Loucy (cell line): ENCODE measurements around the gene TPRX1.
"Not testable (repeated sequence)": the region's sequence is repeated elsewhere in the genome, so short reads cannot be mapped to it uniquely, and the experiment has no call there.

Experiments
- H2AFZ ChIP-seq: fragments of 200-600 bp; sonication (generic); 2 replicates; pipeline ENCODE4 v1.6.0; 2016; ENCODE audit warnings: antibody characterized with exemption, mild to moderate bottlenecking, low read length, moderate library complexity
- H3F3A ChIP-seq: fragments of 200-600 bp; 2 replicates; pipeline ENCODE4 v1.6.0; 2016; ENCODE audit warnings: antibody characterized with exemption, low read depth, mild to moderate bottlenecking
- H3K27me3 ChIP-seq: fragments of 200-600 bp; sonication (generic); 2 replicates; pipeline ENCODE4 v1.6.1; 2014; ENCODE audit warnings: low read length, mild to moderate bottlenecking; ENCODE audit not compliant: insufficient read depth, poor library complexity, severe bottlenecking
- H3K36me3 ChIP-seq: fragments of 200-600 bp; sonication (generic); 2 replicates; pipeline ENCODE4 v1.6.1; 2016; ENCODE audit warnings: low read length; ENCODE audit not compliant: insufficient read depth
- H3K4me1 ChIP-seq: fragments of 200-600 bp; sonication (generic); 2 replicates; pipeline ENCODE4 v1.5.1; 2014; ENCODE audit warnings: low read length, mild to moderate bottlenecking; ENCODE audit not compliant: insufficient read depth, poor library complexity, severe bottlenecking
- H3K4me2 ChIP-seq: fragments of 200-600 bp; sonication (generic); 2 replicates; pipeline ENCODE4 v1.6.0; 2014; ENCODE audit warnings: antibody characterized with exemption, low read length, low read depth, mild to moderate bottlenecking; ENCODE audit not compliant: poor library complexity, severe bottlenecking
- H3K4me3 ChIP-seq: fragments of 200-600 bp; sonication (generic); 2 replicates; pipeline ENCODE4 v1.5.1; 2014; ENCODE audit warnings: low read length, mild to moderate bottlenecking, mixed read lengths; ENCODE audit not compliant: poor library complexity, severe bottlenecking
- H3K79me2 ChIP-seq: fragments of 200-600 bp; sonication (generic); 2 replicates; pipeline ENCODE4 v1.6.1; 2014; ENCODE audit warnings: low read length; ENCODE audit not compliant: insufficient read depth
- H3K9ac ChIP-seq: fragments of 200-600 bp; sonication (generic); 2 replicates; pipeline ENCODE4 v1.6.0; 2014; ENCODE audit warnings: mild to moderate bottlenecking, low read depth, low read length, moderate library complexity; ENCODE audit not compliant: poor library complexity, severe bottlenecking
- H3K9me2 ChIP-seq: fragments of 200-600 bp; sonication (generic); replicated peaks from 2 replicates; pipeline ENCODE4 v1.6.1; 2016; ENCODE audit warnings: low read depth, low read length, mixed read lengths
- H3K9me3 ChIP-seq: fragments of 200-600 bp; sonication (generic); 2 replicates; pipeline ENCODE4 v1.6.1; 2014; ENCODE audit warnings: mild to moderate bottlenecking, antibody characterized with exemption, low read length, low read depth; ENCODE audit not compliant: insufficient read depth
- H4K20me1 ChIP-seq: fragments of 200-600 bp; sonication (generic); 2 replicates; pipeline ENCODE4 v1.6.0; 2014; ENCODE audit warnings: antibody characterized with exemption, low read length, mild to moderate bottlenecking; ENCODE audit not compliant: insufficient read depth, poor library complexity, severe bottlenecking
- CTCF ChIP-seq: fragments of 200-600 bp; sonication (generic); conservative IDR thresholded peaks from 2 replicates; pipeline ENCODE4 v1.5.1; 2014; ENCODE audit warnings: mild to moderate bottlenecking, antibody characterized with exemption, low read length
- EZH2phosphoT487 ChIP-seq: fragments of 200-600 bp; IDR thresholded peaks from 2 replicates; pipeline ENCODE4 v1.6.1; 2018; ENCODE audit warnings: antibody characterized with exemption, mild to moderate bottlenecking, moderate library complexity, borderline replicate concordance

Gene TPRX1

GRCh38 chr19:47765523-47766358, 38.6 kb downstream of the TPRX1 start:
- Histone ChIP-seq H3K9me3 (no peaks in the 10 kb centered on the region), H2AFZ (no peak overlapping the region), H4K20me1 (no peaks in the 10 kb centered on the region), H3K27me3 (no peaks in the 10 kb centered on the region), H3K4me3 (no peak overlapping the region), H3F3A (no peaks in the 10 kb centered on the region), H3K9ac (no peak overlapping the region), H3K4me1 (peaks cover 3% of the 10 kb centered on the region), H3K9me2 (no peaks in the 10 kb centered on the region), H3K36me3 (no peaks in the 10 kb centered on the region), H3K4me2 (no peak overlapping the region), H3K79me2 (no peaks in the 10 kb centered on the region)
- TF ChIP-seq EZH2phosphoT487, result no peak
- TF ChIP-seq CTCF, result peak; percentile 76

- H3K79me2 ChIP-seq, H4K20me1 ChIP-seq, H3K9me2 ChIP-seq, H3K9ac ChIP-seq, H3K27me3 ChIP-seq, H3K36me3 ChIP-seq, H3K4me3 ChIP-seq, H3F3A ChIP-seq, H3K9me3 ChIP-seq, H2AFZ ChIP-seq, H3K4me2 ChIP-seq, H3K4me1 ChIP-seq: not testable (repeated sequence)
These were observed 39.6 kb downstream of the TPRX1 start for GRCh38 chr19:47764705-47765104.

GRCh38 chr19:47762615-47763308, 41.6 kb downstream of the TPRX1 start:
- Histone ChIP-seq H3K9me3 (no peaks in the 10 kb centered on the region), H3K27me3 (no peaks in the 10 kb centered on the region), H3K36me3 (peaks cover 8% of the 10 kb centered on the region; the same call in 1 of the 2 replicates), H3K9me2 (no peaks in the 10 kb centered on the region), H3K4me1 (peaks cover 3% of the 10 kb centered on the region), H3K4me2 (no peak overlapping the region), H4K20me1 (no peaks in the 10 kb centered on the region), H2AFZ (no peak overlapping the region), H3K79me2 (no peaks in the 10 kb centered on the region), H3K9ac (no peak overlapping the region), H3F3A (no peaks in the 10 kb centered on the region), H3K4me3 (no peak overlapping the region)
- TF ChIP-seq EZH2phosphoT487 (no peak), CTCF (no peak)
